NT2/D1 (cell line): ENCODE measurements around the gene PRIMA1.

Experiments used
- DNase-seq: peaks from one replicate; pipeline ENCODE4 v3.0.0-alpha.2; 2011; ENCODE audit warnings: low read depth, low spot score
- H3K27me3 ChIP-seq: 2 replicates; pipeline ENCODE4 v1.6.0; 2011; ENCODE audit warnings: mild to moderate bottlenecking; ENCODE audit not compliant: insufficient read length, insufficient read depth
- H3K36me3 ChIP-seq: 2 replicates; pipeline ENCODE4 v1.6.1; 2011; ENCODE audit warnings: mild to moderate bottlenecking, low read length, mixed read lengths; ENCODE audit not compliant: insufficient read depth, insufficient read length
- H3K4me1 ChIP-seq: 2 replicates; pipeline ENCODE4 v1.5.1; 2011; ENCODE audit not compliant: insufficient read depth, insufficient read length
- H3K4me3 ChIP-seq: 2 replicates; pipeline ENCODE4 v1.5.1; 2011; ENCODE audit warnings: low read depth; ENCODE audit not compliant: insufficient read length
- H3K9ac ChIP-seq: 2 replicates; pipeline ENCODE4 v1.6.0; 2011; ENCODE audit warnings: low read depth; ENCODE audit not compliant: insufficient read length
- H3K9me3 ChIP-seq: 2 replicates; pipeline ENCODE4 v1.5.1; 2011; ENCODE audit warnings: mild to moderate bottlenecking, low read length; ENCODE audit not compliant: insufficient read depth
- SUZ12 ChIP-seq: IDR thresholded peaks from 2 replicates; pipeline ENCODE4 v1.6.1; 2011; ENCODE audit not compliant: insufficient read length, insufficient read depth; ENCODE audit errors: extremely low read depth
- YY1 ChIP-seq: IDR thresholded peaks from 2 replicates; pipeline ENCODE4 v1.6.1; 2011; ENCODE audit not compliant: insufficient read length, insufficient read depth
- ZNF274 ChIP-seq: IDR thresholded peaks from 2 replicates; pipeline ENCODE4 v1.6.1; 2011; ENCODE audit warnings: mild to moderate bottlenecking, low read depth, low read length

The PRIMA1 gene

DNA sequence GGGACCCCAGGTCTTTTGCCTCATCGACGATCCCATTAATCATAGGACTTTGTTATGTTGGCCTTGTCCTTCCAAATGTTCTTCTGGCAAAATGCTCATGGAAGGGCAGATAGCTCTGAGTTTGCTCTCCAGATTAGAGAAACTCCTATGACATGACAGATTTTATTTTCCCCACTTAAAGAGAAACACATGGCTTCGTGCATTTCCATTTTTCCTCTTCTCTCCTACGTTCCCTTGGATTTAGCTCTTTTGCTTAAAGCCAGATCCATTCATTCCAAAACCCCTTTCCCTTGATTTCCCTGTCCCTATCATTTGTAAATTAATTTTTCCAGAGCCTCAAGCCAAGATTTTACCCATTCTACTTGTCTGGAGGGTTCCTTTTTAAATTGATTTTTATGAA lies 2.9 kb downstream of the PRIMA1 start:
- Histone ChIP-seq H3K9ac (no peak overlapping the region), H3K4me3 (no peak overlapping the region), H3K36me3 (no peaks in the 10 kb centered on the region), H3K4me1 (no peaks in the 10 kb centered on the region), H3K9me3 (no peaks in the 10 kb centered on the region), H3K27me3 (peaks cover 19% of the 10 kb centered on the region)
- DNase-seq: no peak
- TF ChIP-seq YY1: no peak
- no peak for TF ChIP-seq ZNF274
- TF ChIP-seq SUZ12: no peak

DNA sequence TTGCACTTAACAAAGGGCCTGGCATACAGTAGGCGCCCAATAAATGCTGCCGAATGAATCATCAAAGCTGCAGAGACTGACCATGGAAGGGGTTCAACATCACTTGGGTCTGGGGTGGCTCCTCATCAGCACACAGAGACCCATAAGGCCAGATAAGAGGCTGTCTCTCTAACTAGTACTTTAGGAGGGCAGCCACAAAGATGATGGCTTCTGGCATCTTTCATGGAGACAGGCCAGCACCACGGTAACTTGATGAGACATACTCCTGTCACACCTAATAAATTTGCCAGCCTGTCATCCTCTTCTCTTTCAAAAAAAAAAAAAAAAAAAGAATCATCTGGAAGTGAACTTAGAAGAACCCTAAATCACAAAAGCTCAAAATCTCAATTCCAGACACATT lies 3.4 kb downstream of the PRIMA1 start:
- Histone ChIP-seq H3K27me3 (peaks cover 19% of the 10 kb centered on the region), H3K4me3 (no peak overlapping the region)
- no peak for TF ChIP-seq ZNF274
- no peak for TF ChIP-seq YY1
- TF ChIP-seq SUZ12: no peak

GRCh38 chr14:93780813-93781400 lies 7.4 kb downstream of the PRIMA1 start:
- no peak for TF ChIP-seq ZNF274
- no peak for TF ChIP-seq SUZ12
- no peak for TF ChIP-seq YY1
- Histone ChIP-seq H3K9ac (no peak overlapping the region), H3K36me3 (peaks cover 6% of the 10 kb centered on the region), H3K27me3 (no peaks in the 10 kb centered on the region), H3K4me1 (no peaks in the 10 kb centered on the region), H3K4me3 (no peak overlapping the region), H3K9me3 (no peaks in the 10 kb centered on the region)
- no peak for DNase-seq

More for the DNA sequence above, 3.4 kb downstream of the PRIMA1 start:
- no peak for DNase-seq
- Histone ChIP-seq H3K9ac (no peak overlapping the region), H3K36me3 (no peaks in the 10 kb centered on the region), H3K9me3 (no peaks in the 10 kb centered on the region), H3K4me1 (no peaks in the 10 kb centered on the region)

DNA sequence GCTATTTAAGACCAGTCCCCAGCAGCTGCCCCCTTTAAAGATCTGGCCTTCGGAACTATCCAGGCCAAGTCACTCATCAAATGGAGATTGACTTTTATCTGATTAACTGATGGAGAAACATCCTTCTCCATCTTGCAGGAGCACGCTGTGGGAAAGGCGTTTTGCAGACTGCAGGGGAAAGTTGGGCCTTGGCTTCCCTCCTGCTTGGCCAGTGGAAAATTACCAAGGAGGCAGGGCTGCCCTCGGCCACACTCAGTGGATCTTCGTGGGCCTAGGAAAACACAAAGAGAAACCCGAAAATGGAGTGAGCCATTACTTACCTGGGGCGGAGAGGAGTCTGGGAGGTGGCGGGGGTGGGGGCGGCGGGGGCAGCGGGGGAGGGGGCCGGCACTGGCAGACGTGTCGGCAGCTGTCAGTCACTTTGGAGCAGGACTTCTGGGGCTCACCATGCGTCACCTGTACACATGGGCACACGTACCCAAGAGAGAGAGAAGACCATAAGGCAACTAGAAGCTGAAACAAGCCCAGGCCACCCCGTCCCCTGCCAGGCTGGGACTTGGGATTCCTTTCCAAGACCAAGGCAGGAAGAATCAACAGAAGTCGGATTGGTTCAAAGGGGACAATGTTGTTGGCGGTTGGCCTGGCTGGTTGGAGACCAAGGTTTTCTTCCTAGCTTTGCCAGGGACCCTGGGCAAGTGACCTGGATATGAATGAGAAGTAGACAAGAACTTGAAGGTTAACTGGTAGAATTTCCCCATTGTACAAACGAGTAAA lies 9.2 kb downstream of the PRIMA1 start:
- Histone ChIP-seq H3K27me3 (no peaks in the 10 kb centered on the region), H3K4me3 (no peak overlapping the region), H3K4me1 (no peaks in the 10 kb centered on the region), H3K36me3 (peaks cover 6% of the 10 kb centered on the region), H3K9me3 (no peaks in the 10 kb centered on the region), H3K9ac (no peak overlapping the region)
- no peak for DNase-seq
- TF ChIP-seq YY1: no peak
- TF ChIP-seq ZNF274: no peak
- TF ChIP-seq SUZ12: no peak

DNA sequence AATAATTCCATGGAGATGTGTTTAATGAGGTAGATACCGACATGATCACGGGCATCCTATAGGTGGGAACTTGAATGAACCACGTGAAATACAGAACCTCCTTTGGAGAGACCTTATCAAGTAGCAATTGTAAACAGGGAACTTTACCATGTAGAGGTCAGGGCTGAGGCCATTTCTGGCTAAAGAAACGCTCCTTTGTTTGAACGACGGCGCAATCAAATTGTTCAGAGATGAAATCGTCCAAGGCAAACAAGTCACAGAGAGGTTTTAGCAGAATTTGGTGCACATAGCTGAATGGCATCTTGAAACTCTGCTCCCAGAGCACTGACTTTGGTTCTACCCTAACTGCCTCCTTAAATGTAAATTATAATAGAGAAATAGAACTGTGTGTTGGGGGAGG lies 9.8 kb downstream of the PRIMA1 start:
- no peaks in the 10 kb centered on the region for H3K27me3 ChIP-seq
- H3K9me3 ChIP-seq: no peaks in the 10 kb centered on the region
- H3K4me3 ChIP-seq: no peak overlapping the region
- H3K9ac ChIP-seq: no peak overlapping the region
- peaks cover 6% of the 10 kb centered on the region for H3K36me3 ChIP-seq
- TF ChIP-seq YY1: no peak
- no peak for TF ChIP-seq SUZ12
- no peak for TF ChIP-seq ZNF274
- H3K4me1 ChIP-seq: no peaks in the 10 kb centered on the region
- DNase-seq: no peak

- Histone ChIP-seq H3K27me3 (no peaks in the 10 kb centered on the region), H3K9ac (no peak overlapping the region), H3K9me3 (no peaks in the 10 kb centered on the region), H3K4me3 (no peak overlapping the region), H3K36me3 (peaks cover 6% of the 10 kb centered on the region), H3K4me1 (no peaks in the 10 kb centered on the region)
- DNase-seq: no peak
- TF ChIP-seq ZNF274: no peak
These were observed 12.5 kb downstream of the PRIMA1 start for GRCh38 chr14:93775744-93776143.

DNA sequence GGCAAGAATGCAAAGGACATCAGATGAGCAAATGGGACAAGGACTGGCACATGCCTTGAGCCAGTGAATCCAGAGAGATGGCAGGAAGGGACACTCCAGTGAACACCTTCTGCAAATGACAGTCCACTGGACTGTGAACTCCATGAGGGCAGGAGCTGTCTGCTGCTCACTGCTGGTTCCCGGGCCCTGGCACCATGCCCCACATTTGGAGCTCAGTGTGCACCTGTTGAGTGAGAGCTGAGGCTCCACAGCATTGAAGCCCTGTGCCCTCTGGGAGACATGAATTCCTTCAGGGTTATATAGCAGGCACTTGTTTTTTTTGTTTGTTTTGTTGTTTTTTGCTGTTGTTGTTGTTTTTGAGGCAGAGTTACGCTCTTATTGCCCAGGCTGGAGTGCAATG lies 13.1 kb downstream of the PRIMA1 start:
- Histone ChIP-seq H3K27me3 (no peaks in the 10 kb centered on the region), H3K36me3 (peaks cover 6% of the 10 kb centered on the region), H3K4me3 (no peak overlapping the region), H3K9me3 (no peaks in the 10 kb centered on the region), H3K9ac (no peak overlapping the region), H3K4me1 (no peaks in the 10 kb centered on the region)
- TF ChIP-seq SUZ12: no peak
- no peak for TF ChIP-seq ZNF274
- no peak for TF ChIP-seq YY1
- no peak for DNase-seq

DNA sequence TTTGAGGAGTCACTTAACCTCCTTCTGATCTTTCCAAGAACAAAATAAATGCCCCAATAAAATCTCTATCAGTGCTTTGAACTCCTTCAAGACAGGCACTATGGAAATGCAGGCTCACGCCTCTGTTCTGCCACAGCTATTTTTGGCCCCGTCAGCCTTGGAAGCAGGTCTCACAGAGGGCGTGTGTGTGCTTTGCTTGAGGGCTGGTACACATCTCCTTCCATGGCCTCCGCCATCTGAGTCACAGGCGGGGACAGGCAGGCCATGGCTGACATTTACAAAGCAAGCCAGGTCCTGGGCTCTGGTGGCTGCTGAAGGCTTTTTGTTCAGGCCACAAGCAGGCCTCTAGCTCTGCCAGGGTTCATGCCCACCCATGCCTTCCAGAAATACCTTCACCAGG lies 16.0 kb downstream of the PRIMA1 start:
- no peak for TF ChIP-seq SUZ12
- no peak for TF ChIP-seq YY1
- no peak for TF ChIP-seq ZNF274
- no peaks in the 10 kb centered on the region for H3K9me3 ChIP-seq
- H3K27me3 ChIP-seq: no peaks in the 10 kb centered on the region

More for the DNA sequence above, 16.0 kb downstream of the PRIMA1 start:
- no peak for DNase-seq
- Histone ChIP-seq H3K4me1 (no peaks in the 10 kb centered on the region), H3K36me3 (no peaks in the 10 kb centered on the region), H3K9ac (no peak overlapping the region), H3K4me3 (no peak overlapping the region)
